Neutrophil (primary cell): ENCODE data around the gene LRRC4C.

Experiments used
- H3K27ac ChIP-seq: fragments of 200-600 bp; sonication (generic); 2 replicates; pipeline ENCODE4 v1.5.1; 2016; ENCODE audit warnings: mild to moderate bottlenecking, moderate library complexity
- H3K27me3 ChIP-seq: fragments of 200-600 bp; sonication (generic); 2 replicates; pipeline ENCODE4 v1.6.0; 2016; ENCODE audit warnings: mild to moderate bottlenecking
- H3K36me3 ChIP-seq: fragments of 200-600 bp; sonication (generic); 2 replicates; pipeline ENCODE4 v1.5.1; 2017
- H3K4me1 ChIP-seq, 2 experiments: fragments of 200-600 bp in 1 of 2; sonication (generic) in 1 of 2; 1 replicate in 1 of 2; 2 replicates in 1 of 2; pipeline versions ENCODE4 v1.5.1 to v1.6.1; 2013 to 2016; ENCODE audit warnings: low read depth in 1 of 2, low read length in 1 of 2, mild to moderate bottlenecking in 1 of 2, moderate library complexity in 1 of 2; ENCODE audit not compliant: control insufficient read depth in 1 of 2, insufficient read depth in 1 of 2
- H3K4me3 ChIP-seq, 2 experiments: fragments of 200-600 bp in 1 of 2; sonication (generic) in 1 of 2; 1 replicate in 1 of 2; 2 replicates in 1 of 2; pipeline ENCODE4 v1.5.1; 2013 to 2016; ENCODE audit warnings: low read depth in 1 of 2, low read length in 1 of 2, mild to moderate bottlenecking in 1 of 2, moderate library complexity in 1 of 2
- H3K9me3 ChIP-seq: fragments of 200-600 bp; sonication (generic); 2 replicates; pipeline ENCODE4 v1.5.1; 2016
- TF ChIP-seq, protein P1 (sequence below): fragments of 200-600 bp; sonication (generic); IDR thresholded peaks from 2 replicates; pipeline ENCODE4 v1.5.1; 2016; ENCODE audit warnings: antibody characterized with exemption

The LRRC4C gene

DNA sequence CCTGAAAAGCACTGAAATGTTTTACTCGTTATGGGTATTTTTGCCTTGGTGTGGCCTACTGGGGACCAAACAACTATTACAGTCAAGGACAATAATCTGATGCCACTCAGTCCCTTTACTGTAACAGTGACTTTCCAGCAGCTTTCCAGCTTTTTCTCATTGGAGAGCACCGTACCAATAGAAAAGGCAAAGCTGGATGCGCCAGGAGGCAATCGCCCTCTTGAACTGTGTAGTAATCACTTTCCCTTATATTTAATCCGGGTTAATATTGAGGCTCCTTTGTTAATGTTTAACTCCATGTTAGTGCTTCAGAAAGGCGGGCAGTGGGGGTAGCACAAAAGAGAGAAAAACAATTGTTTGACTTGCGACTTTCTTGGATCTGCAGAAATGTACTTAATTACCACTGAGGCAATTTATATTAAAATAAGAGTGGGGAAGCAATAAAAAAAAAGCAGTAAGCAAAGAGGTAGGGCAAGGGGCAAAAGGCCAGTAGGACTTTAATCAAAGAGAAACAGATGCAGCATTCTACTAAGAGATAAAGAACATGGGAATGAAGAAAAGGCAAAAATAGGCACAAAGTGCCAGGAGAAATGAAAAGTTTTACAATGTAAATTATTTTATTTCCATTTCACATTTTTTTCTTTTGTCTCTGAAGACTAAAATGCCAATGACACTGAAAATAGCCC, 81.6 kb downstream of the LRRC4C start:
- H3K36me3 ChIP-seq = no peaks in the 10 kb centered on the region
- H3K27ac ChIP-seq = no peak overlapping the region
- no peak overlapping the region for H3K4me3 ChIP-seq
- H3K4me1 ChIP-seq = no peaks in the 10 kb centered on the region
- H3K27me3 ChIP-seq = no peaks in the 10 kb centered on the region
- TF ChIP-seq, protein P1, sequence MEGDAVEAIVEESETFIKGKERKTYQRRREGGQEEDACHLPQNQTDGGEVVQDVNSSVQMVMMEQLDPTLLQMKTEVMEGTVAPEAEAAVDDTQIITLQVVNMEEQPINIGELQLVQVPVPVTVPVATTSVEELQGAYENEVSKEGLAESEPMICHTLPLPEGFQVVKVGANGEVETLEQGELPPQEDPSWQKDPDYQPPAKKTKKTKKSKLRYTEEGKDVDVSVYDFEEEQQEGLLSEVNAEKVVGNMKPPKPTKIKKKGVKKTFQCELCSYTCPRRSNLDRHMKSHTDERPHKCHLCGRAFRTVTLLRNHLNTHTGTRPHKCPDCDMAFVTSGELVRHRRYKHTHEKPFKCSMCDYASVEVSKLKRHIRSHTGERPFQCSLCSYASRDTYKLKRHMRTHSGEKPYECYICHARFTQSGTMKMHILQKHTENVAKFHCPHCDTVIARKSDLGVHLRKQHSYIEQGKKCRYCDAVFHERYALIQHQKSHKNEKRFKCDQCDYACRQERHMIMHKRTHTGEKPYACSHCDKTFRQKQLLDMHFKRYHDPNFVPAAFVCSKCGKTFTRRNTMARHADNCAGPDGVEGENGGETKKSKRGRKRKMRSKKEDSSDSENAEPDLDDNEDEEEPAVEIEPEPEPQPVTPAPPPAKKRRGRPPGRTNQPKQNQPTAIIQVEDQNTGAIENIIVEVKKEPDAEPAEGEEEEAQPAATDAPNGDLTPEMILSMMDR = no peak
- no peaks in the 10 kb centered on the region for H3K9me3 ChIP-seq

DNA sequence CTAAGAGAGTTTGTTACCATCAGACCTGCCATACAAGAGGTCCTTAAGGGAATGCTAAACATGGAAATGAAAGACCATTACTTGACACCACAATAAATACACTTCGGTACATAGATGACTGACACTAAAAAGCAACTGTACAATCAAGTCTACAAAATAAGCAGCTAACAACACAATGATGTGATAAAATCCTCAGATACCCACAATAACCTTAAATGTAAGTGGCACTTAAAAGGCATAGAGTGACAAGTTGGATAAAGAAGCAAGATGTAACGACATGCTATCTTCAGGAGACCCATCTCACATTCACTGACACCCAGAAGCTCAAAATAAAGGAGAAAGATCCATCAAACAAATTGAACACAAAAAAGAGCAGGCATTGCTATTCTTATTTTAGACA, 107.6 kb downstream of the LRRC4C start:
- no peaks in the 10 kb centered on the region for H3K27me3 ChIP-seq
- no peak overlapping the region for H3K4me3 ChIP-seq
- H3K36me3 ChIP-seq = no peaks in the 10 kb centered on the region
- H3K9me3 ChIP-seq = no peaks in the 10 kb centered on the region
- TF ChIP-seq, protein P1 = no peak
- no peaks in the 10 kb centered on the region for H3K4me1 ChIP-seq
- no peak overlapping the region for H3K27ac ChIP-seq

DNA sequence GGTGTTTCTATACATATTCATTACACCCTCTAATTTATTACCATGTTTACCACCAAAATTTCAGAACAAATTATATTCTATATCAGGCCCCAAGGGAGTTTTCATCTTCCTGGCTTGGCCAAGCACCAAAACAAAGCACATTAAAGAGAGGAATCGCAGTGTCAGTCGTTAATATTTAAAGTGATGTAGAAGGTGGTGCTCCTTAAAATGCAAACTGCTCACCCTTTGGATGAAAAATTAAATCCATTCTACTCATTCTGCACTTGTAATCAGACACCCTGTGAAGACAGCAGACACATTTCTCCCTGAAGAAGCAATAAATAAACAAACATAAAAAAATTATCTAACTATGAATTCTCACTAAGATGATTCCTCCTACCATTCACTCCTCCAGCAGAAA, 113.4 kb downstream of the LRRC4C start:
- Histone ChIP-seq H3K36me3 (no peaks in the 10 kb centered on the region), H3K27me3 (no peaks in the 10 kb centered on the region), H3K27ac (no peak overlapping the region), H3K4me3 (no peak overlapping the region), H3K4me1 (no peaks in the 10 kb centered on the region), H3K9me3 (no peaks in the 10 kb centered on the region)
- TF ChIP-seq, protein P1 = no peak

DNA sequence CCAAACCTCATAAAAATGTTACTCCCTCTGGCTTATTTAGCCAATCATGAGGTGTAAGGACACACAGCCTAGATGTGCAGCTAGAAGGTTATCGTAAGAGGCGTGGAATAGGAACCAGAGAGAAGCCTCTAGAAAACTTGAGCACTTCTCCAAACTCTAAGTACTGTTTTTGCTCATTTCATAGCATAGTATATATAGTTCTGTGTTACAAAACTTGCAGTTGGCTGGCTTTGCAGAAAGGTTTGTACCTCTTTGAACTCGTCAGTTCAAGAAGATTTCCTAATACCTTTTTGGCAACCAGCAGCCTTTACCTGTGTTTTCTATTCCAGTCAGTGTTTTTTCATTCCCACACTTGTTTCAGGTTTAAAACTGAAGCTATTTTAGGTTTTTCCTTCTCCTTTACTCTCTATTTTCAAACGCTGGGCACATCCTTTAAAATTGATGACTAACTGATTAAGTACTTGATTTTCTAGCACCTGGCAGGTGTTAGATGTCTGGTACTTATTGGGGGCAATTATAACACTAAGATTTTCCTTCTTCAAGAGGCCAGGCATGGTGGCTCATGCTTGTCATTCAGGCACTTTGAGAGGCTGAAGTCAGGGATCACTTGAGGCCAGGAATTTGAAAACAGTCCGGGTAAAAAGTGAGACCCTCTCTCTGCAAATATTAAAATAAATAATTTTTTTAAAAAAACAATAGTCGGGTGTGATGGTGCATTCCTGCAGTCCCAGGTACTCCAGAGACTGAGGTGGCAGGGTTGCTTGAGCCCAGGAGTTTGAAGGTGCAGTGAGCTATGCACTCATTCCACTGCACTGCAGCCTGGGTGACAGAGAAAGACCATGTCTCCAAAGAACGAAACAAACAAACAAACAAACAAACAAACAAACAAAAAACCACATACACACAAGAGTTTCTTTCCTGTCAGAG, 125.2 kb downstream of the LRRC4C start:
- no peak overlapping the region for H3K27ac ChIP-seq
- H3K36me3 ChIP-seq = no peaks in the 10 kb centered on the region
- TF ChIP-seq, protein P1 = no peak
- H3K27me3 ChIP-seq = no peaks in the 10 kb centered on the region
- no peak overlapping the region for H3K4me3 ChIP-seq
- no peaks in the 10 kb centered on the region for H3K4me1 ChIP-seq
- no peaks in the 10 kb centered on the region for H3K9me3 ChIP-seq

GRCh38 chr11:41333357-41333756, 126.1 kb downstream of the LRRC4C start:
- no peaks in the 10 kb centered on the region for H3K27me3 ChIP-seq
- no peaks in the 10 kb centered on the region for H3K9me3 ChIP-seq
- no peak overlapping the region for H3K27ac ChIP-seq
- H3K4me1 ChIP-seq = no peaks in the 10 kb centered on the region
- H3K36me3 ChIP-seq = no peaks in the 10 kb centered on the region
- TF ChIP-seq, protein P1 = no peak
- no peak overlapping the region for H3K4me3 ChIP-seq
